Upper lobe of right lung (tissue), 1 donor: Measurements from ENCODE around the gene CTRB2. TPM values are rescaled to one million over a fixed set of nuclear protein-coding genes. Genes with fewer than 3 reads are reported as not detected.

Experiments used
- ATAC-seq: fragments of 200-7000 bp; cut with Tn5 transposase; one replicate; pipeline ENCODE4 v1.9.1; 2020; ENCODE audit warnings: mild to moderate bottlenecking, moderate library complexity
- DNase-seq: peaks from one replicate; pipeline ENCODE4 v3.0.0-alpha.2; 2020
- H3K27ac ChIP-seq: fragments of 200-600 bp; one replicate; pipeline ENCODE4 v1.8.0; 2022
- H3K27me3 ChIP-seq: fragments of 200-600 bp; one replicate; pipeline ENCODE4 v1.8.0; 2022; ENCODE audit warnings: mild to moderate bottlenecking
- H3K36me3 ChIP-seq: fragments of 200-600 bp; one replicate; pipeline ENCODE4 v1.8.0; 2022
- H3K4me1 ChIP-seq: fragments of 200-600 bp; one replicate; pipeline ENCODE4 v1.8.0; 2022
- H3K4me3 ChIP-seq: fragments of 200-600 bp; one replicate; pipeline ENCODE4 v1.8.0; 2022; ENCODE audit warnings: mild to moderate bottlenecking
- H3K9me3 ChIP-seq: fragments of 200-600 bp; one replicate; pipeline ENCODE4 v1.8.0; 2022
- intact Hi-C: fragments of 100-400 bp; cut with DNase I; formaldehyde crosslinking; loops from one replicate; pipeline ENCODE4 v1.11.0; 2022
- total RNA-seq: library from RNA; stranded (reverse); fragmentation: NEBNext Ultra II Directional; extraction: Animal tissue kit (Norgen Biotek cat#: 25700); gene quantifications from one replicate; pipeline ENCODE4 v1.2.1, GENCODE V29; 2021
- TF ChIP-seq, protein P1 (sequence below): fragments of 200-600 bp; IDR thresholded peaks from one replicate; pipeline ENCODE4 v1.8.0; 2022; ENCODE audit warnings: antibody characterized with exemption
- donor health status: DM: no; HTN: yes; CAD: no; lungs with severe emphysema.

Gene CTRB2
- total RNA-seq, 1 donor from 2014 or later: 0.78 TPM

DNA sequence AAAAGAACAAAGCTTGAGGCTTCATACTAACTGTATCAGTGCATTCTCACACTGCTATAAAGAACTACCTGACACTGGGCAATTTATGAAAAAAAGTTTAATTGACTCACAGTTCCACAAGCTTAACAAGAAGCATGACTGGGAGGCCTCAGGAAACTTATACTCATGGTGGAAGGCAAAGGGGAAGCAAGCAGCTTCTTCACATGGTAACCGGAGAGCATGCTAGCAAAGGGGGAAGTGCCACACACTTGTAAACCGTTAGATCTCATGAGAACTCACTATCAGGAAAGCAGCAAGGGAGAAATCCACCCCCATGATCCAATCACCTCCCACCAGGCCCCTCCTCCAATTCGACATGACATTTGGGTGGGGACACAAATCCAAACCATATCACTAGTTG is 25.3 kb downstream of the CTRB2 start:
- intact Hi-C loops: no loop called here
- H3K4me3 ChIP-seq: no peak overlapping the region
- H3K27me3 ChIP-seq: no peaks in the 10 kb centered on the region
- ATAC-seq (no peak), DNase-seq (no peak)
- H3K9me3 ChIP-seq: peaks cover 10% of the 10 kb centered on the region
- H3K27ac ChIP-seq: no peak overlapping the region
- H3K4me1 ChIP-seq: no peaks in the 10 kb centered on the region
- TF ChIP-seq, protein P1, sequence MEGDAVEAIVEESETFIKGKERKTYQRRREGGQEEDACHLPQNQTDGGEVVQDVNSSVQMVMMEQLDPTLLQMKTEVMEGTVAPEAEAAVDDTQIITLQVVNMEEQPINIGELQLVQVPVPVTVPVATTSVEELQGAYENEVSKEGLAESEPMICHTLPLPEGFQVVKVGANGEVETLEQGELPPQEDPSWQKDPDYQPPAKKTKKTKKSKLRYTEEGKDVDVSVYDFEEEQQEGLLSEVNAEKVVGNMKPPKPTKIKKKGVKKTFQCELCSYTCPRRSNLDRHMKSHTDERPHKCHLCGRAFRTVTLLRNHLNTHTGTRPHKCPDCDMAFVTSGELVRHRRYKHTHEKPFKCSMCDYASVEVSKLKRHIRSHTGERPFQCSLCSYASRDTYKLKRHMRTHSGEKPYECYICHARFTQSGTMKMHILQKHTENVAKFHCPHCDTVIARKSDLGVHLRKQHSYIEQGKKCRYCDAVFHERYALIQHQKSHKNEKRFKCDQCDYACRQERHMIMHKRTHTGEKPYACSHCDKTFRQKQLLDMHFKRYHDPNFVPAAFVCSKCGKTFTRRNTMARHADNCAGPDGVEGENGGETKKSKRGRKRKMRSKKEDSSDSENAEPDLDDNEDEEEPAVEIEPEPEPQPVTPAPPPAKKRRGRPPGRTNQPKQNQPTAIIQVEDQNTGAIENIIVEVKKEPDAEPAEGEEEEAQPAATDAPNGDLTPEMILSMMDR: no peak
- H3K36me3 ChIP-seq: no peaks in the 10 kb centered on the region

DNA sequence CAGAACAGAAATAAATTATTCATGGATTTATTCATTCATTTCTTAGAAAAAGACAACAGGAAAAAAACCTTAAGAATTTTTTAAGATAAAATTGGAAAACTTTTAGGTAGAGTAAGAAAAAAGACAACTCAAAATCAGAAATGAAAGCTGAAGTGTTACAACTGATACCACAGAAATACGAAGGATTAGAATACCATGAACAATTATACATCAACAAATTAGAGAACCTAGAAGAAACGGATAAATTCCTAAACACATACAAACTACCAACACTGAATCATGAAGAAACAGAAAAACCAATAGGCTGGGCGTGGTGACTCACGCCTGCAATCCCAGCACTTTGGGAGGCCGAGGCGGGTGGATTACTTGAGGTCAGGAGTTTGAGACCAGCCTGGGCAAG is 27.8 kb downstream of the CTRB2 start:
- H3K27me3 ChIP-seq: no peaks in the 10 kb centered on the region
- no peak overlapping the region for H3K4me3 ChIP-seq
- H3K27ac ChIP-seq: no peak overlapping the region
- no peaks in the 10 kb centered on the region for H3K4me1 ChIP-seq
- TF ChIP-seq, protein P1: no peak
- no peaks in the 10 kb centered on the region for H3K36me3 ChIP-seq
- peaks cover 11% of the 10 kb centered on the region for H3K9me3 ChIP-seq
- intact Hi-C loops: no loop called here
- ATAC-seq: no peak
- no peak for DNase-seq

DNA sequence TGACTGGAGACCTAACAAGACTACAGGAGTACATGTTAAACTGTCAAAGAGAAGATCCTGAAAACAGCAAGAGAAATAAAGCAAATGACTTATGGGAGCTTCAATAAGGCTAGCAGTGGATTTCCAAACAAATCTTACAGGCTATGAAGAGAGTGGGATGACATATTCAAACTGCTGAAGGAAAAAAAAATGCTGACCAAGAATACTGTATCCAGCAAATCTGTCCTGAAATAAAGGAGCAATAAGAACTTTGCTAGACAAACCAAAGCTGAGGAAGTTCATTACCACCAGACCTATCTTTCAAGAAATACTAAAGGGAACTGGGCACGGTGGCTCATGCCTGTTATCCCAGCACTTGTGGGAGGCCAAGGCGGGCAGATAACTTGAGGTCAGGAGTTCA is 30.0 kb downstream of the CTRB2 start:
- H3K27me3 ChIP-seq: no peaks in the 10 kb centered on the region
- intact Hi-C loops: no loop called here
- H3K4me1 ChIP-seq: no peaks in the 10 kb centered on the region
- H3K9me3 ChIP-seq: peaks cover 11% of the 10 kb centered on the region
- ATAC-seq: no peak
- H3K27ac ChIP-seq: no peak overlapping the region
- no peak overlapping the region for H3K4me3 ChIP-seq
- H3K36me3 ChIP-seq: no peaks in the 10 kb centered on the region
- no peak for DNase-seq
- TF ChIP-seq, protein P1: no peak

DNA sequence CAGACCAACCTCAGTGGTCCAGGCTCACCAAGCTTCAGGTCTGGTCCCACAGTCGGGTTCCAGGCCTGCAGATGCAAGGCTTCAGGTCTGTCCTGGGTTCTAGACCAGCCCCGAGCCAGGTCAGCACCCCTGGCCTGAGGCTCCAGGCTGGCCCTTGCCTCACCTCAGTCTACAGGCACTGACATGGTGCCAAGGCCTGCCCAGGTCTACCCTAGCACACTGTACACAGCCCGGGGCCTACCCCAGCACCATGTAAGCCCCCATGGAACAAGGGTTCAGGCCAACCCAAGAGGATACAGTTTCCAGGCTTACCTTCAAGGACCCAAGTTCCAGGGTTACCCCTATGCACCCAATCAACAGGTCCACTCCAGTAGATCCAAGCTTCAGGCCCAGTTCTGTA is 31.9 kb downstream of the CTRB2 start:
- Histone ChIP-seq H3K27me3 (no peaks in the 10 kb centered on the region), H3K4me3 (no peak overlapping the region), H3K27ac (no peak overlapping the region), H3K4me1 (no peaks in the 10 kb centered on the region), H3K9me3 (peaks cover 22% of the 10 kb centered on the region), H3K36me3 (no peaks in the 10 kb centered on the region)
- TF ChIP-seq, protein P1: no peak
- ATAC-seq: peak; percentile 28
- intact Hi-C loops: no loop called here
- DNase-seq: no peak

DNA sequence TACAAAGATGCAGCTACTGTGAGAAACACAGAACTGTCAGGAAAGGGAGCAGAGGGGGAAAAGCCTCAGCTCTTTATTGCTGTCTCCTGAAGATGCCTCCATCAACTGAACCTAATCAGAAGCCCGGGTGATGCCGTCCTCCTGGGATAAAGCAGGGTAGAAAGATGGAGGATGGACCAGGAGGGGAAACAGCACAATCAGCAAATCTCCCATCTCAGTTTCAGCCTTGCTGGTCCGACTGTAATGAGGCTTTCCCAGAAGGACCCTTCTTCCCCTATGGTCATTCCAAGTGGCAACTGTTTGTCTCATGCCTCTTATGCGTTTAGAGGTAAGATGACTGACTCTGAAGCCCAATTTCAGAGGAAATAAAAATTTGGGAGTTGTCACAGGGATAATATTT is 34.4 kb downstream of the CTRB2 start:
- Histone ChIP-seq H3K4me1 (no peaks in the 10 kb centered on the region), H3K4me3 (no peak overlapping the region), H3K27me3 (no peaks in the 10 kb centered on the region), H3K27ac (no peak overlapping the region), H3K9me3 (peaks cover 32% of the 10 kb centered on the region), H3K36me3 (peaks cover 15% of the 10 kb centered on the region)
- TF ChIP-seq, protein P1: no peak
- intact Hi-C loops: no loop called here
- no peak for DNase-seq
- ATAC-seq: no peak

DNA sequence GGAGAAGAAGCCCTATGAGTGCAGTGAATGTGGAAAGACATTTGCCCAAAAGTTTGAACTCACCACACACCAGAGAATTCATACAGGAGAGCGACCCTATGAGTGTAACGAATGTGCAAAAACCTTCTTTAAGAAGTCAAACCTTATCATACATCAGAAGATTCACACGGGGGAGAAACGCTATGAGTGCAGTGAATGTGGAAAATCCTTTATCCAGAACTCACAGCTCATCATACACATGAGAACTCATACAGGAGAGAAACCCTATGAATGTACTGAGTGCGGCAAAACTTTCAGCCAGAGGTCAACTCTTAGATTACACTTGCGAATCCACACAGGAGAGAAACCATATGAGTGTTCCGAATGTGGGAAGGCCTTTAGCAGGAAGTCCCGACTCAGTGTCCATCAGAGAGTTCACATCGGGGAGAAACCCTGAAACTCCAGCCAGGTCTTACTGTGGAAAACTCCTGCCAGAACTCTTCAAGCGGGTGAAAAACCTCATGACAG is 37.0 kb downstream of the CTRB2 start:
- Histone ChIP-seq H3K4me3 (no peak overlapping the region), H3K9me3 (peaks cover 26% of the 10 kb centered on the region), H3K4me1 (no peaks in the 10 kb centered on the region), H3K27me3 (no peaks in the 10 kb centered on the region), H3K36me3 (peaks cover 26% of the 10 kb centered on the region), H3K27ac (no peak overlapping the region)
- intact Hi-C loops: no loop called here
- DNase-seq (no peak), ATAC-seq (no peak)
- TF ChIP-seq, protein P1: no peak
